Renal cortical epithelial cell (primary cell): ENCODE data around the gene CLDN5. TPM values are rescaled to one million over a fixed set of nuclear protein-coding genes. Genes with fewer than 3 reads are reported as not detected.

ENCODE experiments used
- DNase-seq: peaks from one replicate; pipeline ENCODE4 v3.0.0-alpha.2; 2011; ENCODE audit warnings: low read depth
- total RNA-seq: library from RNA; depleted of rRNA; stranded (reverse); fragments of >200 nt; gene quantifications from 2 replicates; pipeline ENCODE4 v1.2.3, GENCODE V29; 2014

CLDN5 gene
- 1.3 and 1.9 TPM in 2 replicates for total RNA-seq

DNA sequence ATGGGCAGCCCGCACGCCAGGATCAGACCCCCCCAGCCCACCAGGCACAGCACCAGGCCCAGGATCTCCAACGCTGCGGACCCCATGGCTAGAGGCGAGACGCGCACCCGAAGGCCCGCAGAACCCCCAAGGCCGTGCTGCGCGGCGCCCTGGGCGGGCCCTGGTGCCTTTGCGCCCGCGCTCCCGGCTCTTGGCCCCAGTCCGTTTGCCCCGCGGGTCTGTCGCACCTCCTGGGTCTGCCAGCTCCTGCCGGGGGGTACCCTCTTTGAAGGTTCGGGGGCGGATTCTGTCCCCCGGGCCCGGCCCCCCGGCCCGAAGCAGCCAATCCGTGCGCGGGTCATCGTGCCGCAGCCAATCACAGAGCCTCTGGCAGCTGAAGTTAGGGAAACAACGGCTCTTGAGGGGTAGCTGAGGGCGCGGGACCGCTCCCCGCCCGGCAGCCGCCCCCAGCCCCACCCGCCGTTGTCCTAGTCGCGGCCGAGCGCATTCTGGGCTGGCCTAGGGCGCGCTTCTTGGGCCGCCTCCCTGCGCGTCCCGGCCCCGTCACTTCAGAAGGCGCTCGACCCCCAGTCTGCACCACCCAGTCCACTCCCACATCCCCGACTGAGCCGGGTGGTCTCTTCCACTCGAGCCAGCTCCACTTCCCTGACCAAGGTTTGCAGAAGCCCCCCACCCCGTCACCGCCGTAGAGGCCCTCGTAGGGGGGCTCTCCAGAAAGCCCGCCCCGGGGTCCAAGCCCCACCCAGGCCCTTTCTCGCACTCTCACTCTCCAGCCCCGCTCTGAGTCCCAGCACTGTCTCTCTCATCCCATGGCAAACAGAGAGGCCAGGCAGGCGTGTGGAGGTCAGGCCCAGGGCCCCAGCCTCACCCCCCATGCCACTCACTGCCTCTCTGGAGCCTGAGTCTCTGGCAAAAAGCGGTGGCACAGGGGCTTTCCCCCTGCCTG is at the start of gene CLDN5:
CLDN5 (minus strand) TSS at position 241 of the 946 bp plus-strand sequence; CDS start at position 86, 155 bp downstream.
- no peak for DNase-seq

- no peak for DNase-seq
These were observed 47.8 kb upstream of the CLDN5 start for GRCh38 chr22:19571995-19572394.

- no peak for DNase-seq
These were observed 47.1 kb upstream of the CLDN5 start for GRCh38 chr22:19571207-19571795.

- DNase-seq: no peak
These were observed 45.8 kb upstream of the CLDN5 start for GRCh38 chr22:19569976-19570375.

DNA sequence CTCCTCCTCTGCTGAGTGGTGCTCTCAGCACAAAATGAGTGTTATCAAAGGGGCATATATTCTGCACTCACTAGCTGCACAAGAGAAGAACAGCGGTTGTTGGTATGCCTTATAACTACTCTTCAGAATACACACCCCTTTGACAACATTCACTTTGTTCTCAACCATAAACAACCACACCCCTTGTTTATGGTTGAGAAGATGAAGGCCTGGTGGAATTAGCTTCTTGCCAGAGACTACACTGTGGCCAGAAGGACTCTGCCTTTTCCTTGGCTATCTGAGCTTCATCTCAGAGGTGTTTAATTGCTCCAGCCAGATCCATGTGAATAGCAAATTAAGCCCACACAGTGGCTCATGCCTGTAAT is 45.0 kb upstream of the CLDN5 start:
- no peak for DNase-seq

GRCh38 chr22:19568337-19569275 is 44.4 kb upstream of the CLDN5 start:
- DNase-seq: peak; percentile 67

DNA sequence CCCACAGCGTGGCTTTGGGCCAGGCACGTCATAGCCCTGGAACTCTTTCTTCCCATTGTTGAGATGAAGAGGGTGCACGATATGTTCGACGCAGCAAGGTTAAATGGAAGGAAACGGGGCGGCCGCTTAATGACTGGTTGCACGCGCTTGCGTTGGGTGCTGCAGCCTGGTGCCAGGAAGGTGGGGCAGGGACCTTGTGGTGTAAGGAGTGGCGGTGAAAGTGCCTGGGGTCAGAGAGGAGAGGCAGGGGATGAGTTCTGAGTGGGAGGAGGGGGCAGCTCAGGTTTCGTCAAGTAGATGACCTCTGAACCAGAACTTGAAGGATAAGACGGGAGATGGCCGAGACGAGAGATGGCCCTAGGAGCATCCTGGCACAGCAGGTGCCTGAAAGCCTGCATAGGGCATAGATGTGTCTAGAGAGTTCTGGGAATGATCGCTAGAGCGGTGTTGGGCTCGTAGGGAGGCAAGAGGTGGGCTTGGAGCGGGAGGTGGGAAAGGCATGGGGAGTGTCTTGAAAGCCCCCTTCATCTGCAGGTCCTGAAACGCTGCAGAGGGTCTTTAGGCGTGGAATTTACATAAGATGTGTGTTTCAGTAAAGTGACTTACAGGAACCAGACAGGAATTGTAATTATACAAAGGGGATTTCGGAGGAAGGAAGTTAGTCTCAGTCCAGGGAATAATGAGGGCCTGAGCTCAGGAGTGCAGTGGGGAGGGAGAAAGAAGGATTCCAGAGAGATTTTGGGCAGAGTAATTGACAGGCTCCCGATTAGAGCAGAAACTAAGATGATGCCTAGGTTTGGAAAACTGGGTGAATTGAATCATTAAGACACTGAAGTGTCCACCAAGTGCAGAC is 43.2 kb upstream of the CLDN5 start:
- no peak for DNase-seq

GRCh38 chr22:19566279-19567156 is 42.3 kb upstream of the CLDN5 start:
- no peak for DNase-seq

DNA sequence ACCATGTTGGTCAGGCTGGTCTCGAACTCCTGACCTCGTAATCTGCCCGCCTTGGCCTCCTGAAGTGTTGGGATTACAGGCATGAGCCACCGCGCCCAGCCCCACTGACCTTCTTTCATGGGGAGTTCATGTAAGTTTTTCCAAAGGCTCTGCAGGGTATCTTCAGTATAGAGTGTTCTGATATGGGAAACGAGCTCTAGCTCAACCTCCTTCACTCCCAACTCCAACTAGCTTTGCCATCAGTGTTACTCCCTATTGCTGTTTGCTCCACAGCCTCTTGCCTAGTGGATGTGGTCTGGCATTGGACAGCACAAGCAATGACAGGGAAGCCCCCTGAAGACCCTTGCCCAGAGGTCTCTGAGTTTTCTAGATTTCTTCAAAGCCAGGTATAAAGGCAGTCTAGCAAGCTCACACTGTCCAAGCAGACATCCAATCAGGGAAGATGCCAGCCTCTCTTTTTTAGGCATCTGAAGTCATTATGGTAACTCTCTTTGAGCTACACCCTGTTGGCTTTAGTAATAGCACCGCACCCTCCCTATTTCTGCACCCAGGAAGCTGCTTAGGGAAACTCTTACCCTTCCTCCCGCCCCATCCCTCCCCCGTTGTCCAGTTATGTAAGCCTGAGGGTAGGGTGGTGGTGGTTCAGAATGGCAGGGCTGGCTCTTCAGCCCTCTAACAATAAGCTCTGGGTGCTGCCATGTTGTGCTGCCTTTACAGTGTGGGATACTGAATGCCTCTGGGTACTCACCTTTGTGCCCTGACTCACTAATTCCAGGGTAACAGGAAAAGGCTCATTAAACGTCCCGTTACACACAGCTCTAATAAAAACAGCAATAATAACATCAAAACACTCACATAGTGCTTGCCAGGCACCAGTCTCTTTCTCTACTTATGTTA is 41.4 kb upstream of the CLDN5 start:
- DNase-seq: peak; percentile 86

DNA sequence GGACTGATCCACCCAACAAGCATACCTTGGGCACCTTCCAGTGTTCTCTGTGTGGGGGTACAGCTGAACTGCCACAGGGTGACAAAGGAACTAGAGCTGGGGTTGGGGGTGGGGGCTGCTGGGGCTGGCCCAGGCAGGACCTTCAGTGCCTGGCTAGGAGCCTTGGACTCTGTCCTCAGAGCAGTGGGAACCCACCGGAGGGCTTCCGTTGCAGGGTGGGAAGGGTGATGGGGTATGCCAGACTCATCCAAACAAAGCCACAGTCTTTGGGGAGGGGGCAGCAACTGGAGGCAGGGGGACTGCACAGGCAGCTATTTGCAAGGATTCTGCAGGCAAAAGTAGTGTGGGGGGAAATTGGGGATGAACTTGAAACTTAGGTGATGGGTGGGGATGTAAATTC is 35.7 kb upstream of the CLDN5 start:
- no peak for DNase-seq

GRCh38 chr22:19559324-19559811 is 35.2 kb upstream of the CLDN5 start:
- DNase-seq: no peak

DNA sequence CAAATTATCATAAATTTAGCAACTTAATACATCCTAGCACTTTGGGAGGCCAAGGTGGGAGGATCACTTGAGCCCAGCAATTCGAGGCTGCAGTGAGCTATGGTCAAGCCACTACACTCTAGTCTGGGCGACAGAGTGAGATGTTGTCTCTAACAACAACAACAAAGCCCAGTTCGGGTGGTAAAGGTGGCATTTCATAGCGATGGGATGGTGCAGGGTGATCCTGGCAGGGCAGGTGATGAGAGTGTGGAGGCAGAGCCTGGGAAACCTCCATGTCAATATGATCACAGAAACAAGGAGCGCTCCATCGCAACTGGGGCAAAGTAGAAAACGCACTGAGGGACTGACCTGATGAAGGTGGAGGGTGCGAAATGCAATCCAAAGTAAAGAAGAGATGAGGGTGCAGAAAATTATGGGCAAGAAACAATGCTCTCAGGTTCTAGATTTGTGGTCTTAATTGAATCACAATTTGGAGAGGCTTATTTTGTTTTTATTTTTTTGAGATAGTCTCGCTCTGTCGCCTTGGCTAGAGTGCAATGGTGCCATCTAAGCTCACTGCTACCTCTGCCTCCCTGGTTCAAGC is 32.8 kb upstream of the CLDN5 start:
- DNase-seq: no peak

- no peak for DNase-seq
These were observed 31.4 kb upstream of the CLDN5 start for GRCh38 chr22:19555651-19556050.

DNA sequence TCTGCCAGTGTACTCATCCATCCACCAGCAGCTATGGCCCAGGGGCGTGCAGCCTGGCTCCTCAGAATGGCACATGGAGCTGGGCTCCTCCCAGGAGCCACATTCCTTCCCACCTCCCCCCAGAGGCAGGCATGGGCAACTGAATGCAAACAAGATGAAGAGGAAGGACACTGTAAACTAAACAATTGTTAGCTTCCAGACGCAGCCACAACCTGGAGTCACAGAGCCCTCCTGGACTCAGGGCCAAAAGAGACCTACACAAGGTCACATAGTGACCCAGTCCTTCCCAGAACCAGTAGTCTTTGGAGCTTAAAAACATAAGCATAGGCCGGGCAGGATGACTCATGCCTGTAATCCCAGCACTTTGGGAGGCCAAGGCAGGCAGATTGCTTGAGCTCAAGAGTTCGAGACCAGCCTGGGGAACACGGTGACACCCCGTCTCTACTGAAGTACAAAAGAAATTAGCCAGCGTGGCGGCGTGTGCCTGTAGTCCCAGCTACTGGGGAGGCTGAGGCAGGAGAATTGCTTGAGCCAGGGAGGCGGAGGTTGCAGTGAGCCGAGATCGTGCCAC is 30.7 kb upstream of the CLDN5 start:
- peak; percentile 34 for DNase-seq

- no peak for DNase-seq
These were observed 29.0 kb upstream of the CLDN5 start for GRCh38 chr22:19553201-19553600.

- no peak for DNase-seq
These were observed 26.2 kb upstream of the CLDN5 start for GRCh38 chr22:19550382-19550781.

GRCh38 chr22:19549428-19549827 is 25.2 kb upstream of the CLDN5 start:
- no peak for DNase-seq

- DNase-seq: no peak
These were observed 24.8 kb upstream of the CLDN5 start for GRCh38 chr22:19548964-19549363.
